RWPE2 (cell line): ENCODE results near the gene SORCS1.

Source experiments
- ATAC-seq: fragments of 200-7000 bp; cut with Tn5 transposase; 3 replicates; pipeline ENCODE4 v1.9.1; 2021; ENCODE audit warnings: low read depth
- DNase-seq: peaks from one replicate; pipeline ENCODE4 v3.0.0-alpha.2; 2020; ENCODE audit warnings: low spot score
- H3K27ac ChIP-seq: fragments of 450-650 bp; 2 replicates; pipeline ENCODE4 v1.5.1; 2017; ENCODE audit warnings: mild to moderate bottlenecking; ENCODE audit not compliant: poor library complexity, severe bottlenecking
- H3K27me3 ChIP-seq: fragments of 250-450 bp; sonication (Bioruptor Pico); 2 replicates; pipeline ENCODE4 v1.5.1; 2021; ENCODE audit warnings: mild to moderate bottlenecking, moderate library complexity; ENCODE audit not compliant: insufficient read depth, poor library complexity, severe bottlenecking
- H3K36me3 ChIP-seq: fragments of 250-450 bp; sonication (Bioruptor Pico); 2 replicates; pipeline ENCODE4 v1.5.1; 2020; ENCODE audit warnings: low read depth, mild to moderate bottlenecking, moderate library complexity
- H3K4me1 ChIP-seq: fragments of 250-450 bp; sonication (Bioruptor Pico); 2 replicates; pipeline ENCODE4 v1.5.1; 2021; ENCODE audit warnings: mild to moderate bottlenecking, moderate library complexity; ENCODE audit not compliant: insufficient read depth, poor library complexity, severe bottlenecking
- H3K4me3 ChIP-seq: fragments of 250-450 bp; sonication (Bioruptor Pico); 2 replicates; pipeline ENCODE4 v1.5.1; 2021; ENCODE audit warnings: mild to moderate bottlenecking, moderate library complexity; ENCODE audit not compliant: severe bottlenecking
- H3K9me3 ChIP-seq: fragments of 250-450 bp; sonication (Bioruptor Pico); 2 replicates; pipeline ENCODE4 v1.5.1; 2021; ENCODE audit warnings: mild to moderate bottlenecking, moderate library complexity; ENCODE audit not compliant: severe bottlenecking
- TF ChIP-seq, protein P1 (sequence below): fragments of 450-650 bp; IDR thresholded peaks from one replicate; pipeline ENCODE4 v1.5.1; 2017; ENCODE audit warnings: mild to moderate bottlenecking, moderate library complexity; ENCODE audit not compliant: poor library complexity, severe bottlenecking

SORCS1 gene

GRCh38 chr10:106971411-106971831 is 193.1 kb downstream of the SORCS1 start:
- DNase-seq: no peak
- Histone ChIP-seq H3K4me3 (no peak overlapping the region), H3K9me3 (no peaks in the 10 kb centered on the region), H3K36me3 (no peaks in the 10 kb centered on the region), H3K4me1 (no peaks in the 10 kb centered on the region), H3K27me3 (no peaks in the 10 kb centered on the region), H3K27ac (no peak overlapping the region)
- TF ChIP-seq, protein P1, sequence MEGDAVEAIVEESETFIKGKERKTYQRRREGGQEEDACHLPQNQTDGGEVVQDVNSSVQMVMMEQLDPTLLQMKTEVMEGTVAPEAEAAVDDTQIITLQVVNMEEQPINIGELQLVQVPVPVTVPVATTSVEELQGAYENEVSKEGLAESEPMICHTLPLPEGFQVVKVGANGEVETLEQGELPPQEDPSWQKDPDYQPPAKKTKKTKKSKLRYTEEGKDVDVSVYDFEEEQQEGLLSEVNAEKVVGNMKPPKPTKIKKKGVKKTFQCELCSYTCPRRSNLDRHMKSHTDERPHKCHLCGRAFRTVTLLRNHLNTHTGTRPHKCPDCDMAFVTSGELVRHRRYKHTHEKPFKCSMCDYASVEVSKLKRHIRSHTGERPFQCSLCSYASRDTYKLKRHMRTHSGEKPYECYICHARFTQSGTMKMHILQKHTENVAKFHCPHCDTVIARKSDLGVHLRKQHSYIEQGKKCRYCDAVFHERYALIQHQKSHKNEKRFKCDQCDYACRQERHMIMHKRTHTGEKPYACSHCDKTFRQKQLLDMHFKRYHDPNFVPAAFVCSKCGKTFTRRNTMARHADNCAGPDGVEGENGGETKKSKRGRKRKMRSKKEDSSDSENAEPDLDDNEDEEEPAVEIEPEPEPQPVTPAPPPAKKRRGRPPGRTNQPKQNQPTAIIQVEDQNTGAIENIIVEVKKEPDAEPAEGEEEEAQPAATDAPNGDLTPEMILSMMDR: no peak
- ATAC-seq: no peak

DNA sequence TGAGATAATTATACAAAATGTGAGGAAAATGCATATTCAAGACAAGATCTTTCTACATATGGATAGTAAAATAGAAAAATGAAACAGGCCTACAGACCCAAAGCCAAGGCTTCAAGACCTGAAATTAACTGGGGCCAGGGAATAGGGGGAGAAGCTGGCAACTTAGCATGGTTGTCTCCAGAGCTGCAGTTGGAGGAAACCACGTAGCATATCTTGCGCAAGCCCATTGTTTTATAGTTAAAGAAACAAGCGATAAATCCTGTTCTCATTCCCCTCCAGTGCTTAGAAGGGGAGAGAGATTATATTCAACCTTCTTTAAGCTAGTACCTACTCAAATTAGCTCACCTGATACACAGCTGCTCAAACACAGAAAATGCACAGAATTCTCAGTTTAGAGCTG is 197.1 kb downstream of the SORCS1 start:
- no peaks in the 10 kb centered on the region for H3K36me3 ChIP-seq
- no peak overlapping the region for H3K27ac ChIP-seq
- no peaks in the 10 kb centered on the region for H3K9me3 ChIP-seq
- no peaks in the 10 kb centered on the region for H3K4me1 ChIP-seq
- no peak for DNase-seq
- TF ChIP-seq, protein P1: no peak
- H3K27me3 ChIP-seq: no peaks in the 10 kb centered on the region
- ATAC-seq: no peak
- H3K4me3 ChIP-seq: no peak overlapping the region

DNA sequence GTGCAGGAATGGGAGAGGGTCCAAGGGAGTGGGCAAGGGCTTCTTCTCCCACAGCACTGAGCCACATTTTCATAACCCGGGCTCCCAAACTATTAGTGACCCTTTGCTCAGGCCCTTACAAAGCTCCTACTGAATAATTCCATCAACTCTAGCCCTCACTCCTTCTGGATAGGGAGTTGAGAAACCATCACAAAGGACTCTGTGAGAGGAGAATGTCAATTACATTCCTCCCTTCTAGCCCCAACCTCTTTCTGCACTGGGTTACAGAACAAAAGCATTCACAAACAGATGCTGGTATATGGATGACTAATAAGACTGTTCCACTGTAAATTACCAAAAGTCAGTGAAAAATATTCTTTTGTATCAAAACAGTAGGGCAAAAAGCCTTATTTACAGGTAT is 203.7 kb downstream of the SORCS1 start:
- no peak overlapping the region for H3K4me3 ChIP-seq
- no peak for DNase-seq
- no peaks in the 10 kb centered on the region for H3K9me3 ChIP-seq
- TF ChIP-seq, protein P1: no peak
- H3K27ac ChIP-seq: no peak overlapping the region
- H3K27me3 ChIP-seq: no peaks in the 10 kb centered on the region
- no peaks in the 10 kb centered on the region for H3K36me3 ChIP-seq
- ATAC-seq: no peak
- H3K4me1 ChIP-seq: no peaks in the 10 kb centered on the region

DNA sequence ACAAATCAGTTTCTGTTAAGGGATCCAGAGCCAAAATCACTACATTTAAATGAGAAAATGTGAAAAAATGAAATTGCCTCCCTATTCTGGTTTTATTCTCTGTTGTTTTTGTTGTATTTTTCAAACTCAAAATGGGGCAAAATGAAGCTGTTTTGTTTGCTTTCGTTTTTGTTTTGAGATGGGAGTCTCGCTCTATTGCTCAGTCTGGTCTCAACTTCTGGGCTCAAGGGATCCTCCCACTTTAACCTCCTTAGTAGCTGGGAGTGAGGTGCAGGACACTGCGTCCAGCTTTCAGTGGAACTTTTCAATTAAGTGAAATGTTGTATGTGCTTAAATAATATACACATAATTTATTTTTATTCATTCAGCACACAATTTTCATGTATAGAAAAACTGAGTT is 205.0 kb downstream of the SORCS1 start:
- Histone ChIP-seq H3K27ac (no peak overlapping the region), H3K36me3 (no peaks in the 10 kb centered on the region)
- ATAC-seq: no peak

More for the DNA sequence above, 205.0 kb downstream of the SORCS1 start:
- H3K9me3 ChIP-seq: no peaks in the 10 kb centered on the region
- H3K4me3 ChIP-seq: no peak overlapping the region
- DNase-seq: no peak
- TF ChIP-seq, protein P1: no peak
- no peaks in the 10 kb centered on the region for H3K4me1 ChIP-seq
- no peaks in the 10 kb centered on the region for H3K27me3 ChIP-seq
